Breast epithelium (tissue), 3 donors: ENCODE data around the gene FAM222A.

ENCODE experiments used
- CTCF ChIP-seq, 3 donors: fragments of 450-650 bp; IDR thresholded peaks; one replicate each; pipeline ENCODE4 v1.5.1; 2016 to 2017; ENCODE audit warnings: antibody characterized with exemption in 3 of 3, mild to moderate bottlenecking in 3 of 3, moderate library complexity in 3 of 3
- POLR2A ChIP-seq: fragments of 450-650 bp; IDR thresholded peaks from one replicate; pipeline ENCODE4 v1.6.1; 2016; ENCODE audit warnings: antibody characterized with exemption, mild to moderate bottlenecking, moderate library complexity
- POLR2AphosphoS5 ChIP-seq, 3 donors: sonication (generic); formaldehyde crosslinking; IDR thresholded peaks; one replicate each; pipeline ENCODE4 v1.6.1; 2017; ENCODE audit warnings: antibody characterized with exemption in 3 of 3

GRCh38 chr12:109762673-109763191 lies 49.1 kb downstream of the FAM222A start:
- TF ChIP-seq CTCF (IDR thresholded peaks at IDR 0.05) (no peak), POLR2A (no peak), POLR2AphosphoS5 (IDR thresholded peaks at IDR 0.05) (no peak)
